ENCODE results near the gene TBC1D17. TPM values are rescaled to one million over a fixed set of nuclear protein-coding genes. Genes with fewer than 3 reads are reported as not detected.

The TBC1D17 gene
- polyA plus RNA-seq, 2 of the 4 experiments (the other 2 are of a cell fraction): 12.3 to 41.5 TPM

- TF ChIP-seq CTCF (IDR thresholded peaks at IDR 0.05) (no peak), ESRRA (IDR thresholded peaks at IDR 0.05; ENCODE audit: borderline replicate concordance, low read length) (no peak), TP53 (CRISPR knock-in tag; IDR thresholded peaks at IDR 0.05) (no peak), EP300 (IDR thresholded peaks at IDR 0.05) (no peak)
- TF ChIP-seq, protein P1, sequence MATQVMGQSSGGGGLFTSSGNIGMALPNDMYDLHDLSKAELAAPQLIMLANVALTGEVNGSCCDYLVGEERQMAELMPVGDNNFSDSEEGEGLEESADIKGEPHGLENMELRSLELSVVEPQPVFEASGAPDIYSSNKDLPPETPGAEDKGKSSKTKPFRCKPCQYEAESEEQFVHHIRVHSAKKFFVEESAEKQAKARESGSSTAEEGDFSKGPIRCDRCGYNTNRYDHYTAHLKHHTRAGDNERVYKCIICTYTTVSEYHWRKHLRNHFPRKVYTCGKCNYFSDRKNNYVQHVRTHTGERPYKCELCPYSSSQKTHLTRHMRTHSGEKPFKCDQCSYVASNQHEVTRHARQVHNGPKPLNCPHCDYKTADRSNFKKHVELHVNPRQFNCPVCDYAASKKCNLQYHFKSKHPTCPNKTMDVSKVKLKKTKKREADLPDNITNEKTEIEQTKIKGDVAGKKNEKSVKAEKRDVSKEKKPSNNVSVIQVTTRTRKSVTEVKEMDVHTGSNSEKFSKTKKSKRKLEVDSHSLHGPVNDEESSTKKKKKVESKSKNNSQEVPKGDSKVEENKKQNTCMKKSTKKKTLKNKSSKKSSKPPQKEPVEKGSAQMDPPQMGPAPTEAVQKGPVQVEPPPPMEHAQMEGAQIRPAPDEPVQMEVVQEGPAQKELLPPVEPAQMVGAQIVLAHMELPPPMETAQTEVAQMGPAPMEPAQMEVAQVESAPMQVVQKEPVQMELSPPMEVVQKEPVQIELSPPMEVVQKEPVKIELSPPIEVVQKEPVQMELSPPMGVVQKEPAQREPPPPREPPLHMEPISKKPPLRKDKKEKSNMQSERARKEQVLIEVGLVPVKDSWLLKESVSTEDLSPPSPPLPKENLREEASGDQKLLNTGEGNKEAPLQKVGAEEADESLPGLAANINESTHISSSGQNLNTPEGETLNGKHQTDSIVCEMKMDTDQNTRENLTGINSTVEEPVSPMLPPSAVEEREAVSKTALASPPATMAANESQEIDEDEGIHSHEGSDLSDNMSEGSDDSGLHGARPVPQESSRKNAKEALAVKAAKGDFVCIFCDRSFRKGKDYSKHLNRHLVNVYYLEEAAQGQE (IDR thresholded peaks at IDR 0.05): no peak
Observed at GRCh38 chr19:49930483-49931011, 53.0 kb downstream of the TBC1D17 start (continued).

- Histone ChIP-seq H3K4me2 (no peak overlapping the region), H3K4me3 (no peak overlapping the region), H3K9me3 (no peaks in the 10 kb centered on the region), H3K4me1 (peaks cover 16% of the 10 kb centered on the region), H3K27ac (no peak overlapping the region)
- CTCF ChIA-PET: interaction anchor here (1.0 to 1.5 kb wide), 2 partner anchors 204 to 216 kb away, joined by 3 to 5 read pairs; no protein-coding TSS in a partner anchor
- FAIRE-seq (no peak), ATAC-seq (no peak), DNase-seq (ENCODE audit: low read depth in 1 of 2, low spot score in 1 of 2) (no peak)
- POLR2A ChIA-PET: no interaction called here
- WGBS (ENCODE audit: missing lambda C conversion rate): 91% methylated on average over 7 of the region's 7 CpGs
- TF ChIP-seq ELK1 (IDR thresholded peaks at IDR 0.05; ENCODE audit: low read depth, low read length) (no peak), ZNF302 (CRISPR knock-in tag; IDR thresholded peaks at IDR 0.05) (no peak), ZSCAN20 (CRISPR knock-in tag; IDR thresholded peaks at IDR 0.05) (no peak), BHLHE40 (IDR thresholded peaks at IDR 0.05; ENCODE audit: low read depth, low read length) (no peak), RNF2 (IDR thresholded peaks at IDR 0.05; ENCODE audit: borderline replicate concordance, low read depth) (no peak), FOSL2 (IDR thresholded peaks at IDR 0.05) (no peak), FOSL2 (CRISPR knock-in tag; IDR thresholded peaks at IDR 0.05) (no peak), CEBPB (IDR thresholded peaks at IDR 0.05) (no peak)
- TF ChIP-seq, protein P2, sequence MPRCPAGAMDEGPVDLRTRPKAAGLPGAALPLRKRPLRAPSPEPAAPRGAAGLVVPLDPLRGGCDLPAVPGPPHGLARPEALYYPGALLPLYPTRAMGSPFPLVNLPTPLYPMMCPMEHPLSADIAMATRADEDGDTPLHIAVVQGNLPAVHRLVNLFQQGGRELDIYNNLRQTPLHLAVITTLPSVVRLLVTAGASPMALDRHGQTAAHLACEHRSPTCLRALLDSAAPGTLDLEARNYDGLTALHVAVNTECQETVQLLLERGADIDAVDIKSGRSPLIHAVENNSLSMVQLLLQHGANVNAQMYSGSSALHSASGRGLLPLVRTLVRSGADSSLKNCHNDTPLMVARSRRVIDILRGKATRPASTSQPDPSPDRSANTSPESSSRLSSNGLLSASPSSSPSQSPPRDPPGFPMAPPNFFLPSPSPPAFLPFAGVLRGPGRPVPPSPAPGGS (IDR thresholded peaks at IDR 0.05): no peak
Observed at GRCh38 chr19:49931293-49932040, 54.0 kb downstream of the TBC1D17 start.

DNA sequence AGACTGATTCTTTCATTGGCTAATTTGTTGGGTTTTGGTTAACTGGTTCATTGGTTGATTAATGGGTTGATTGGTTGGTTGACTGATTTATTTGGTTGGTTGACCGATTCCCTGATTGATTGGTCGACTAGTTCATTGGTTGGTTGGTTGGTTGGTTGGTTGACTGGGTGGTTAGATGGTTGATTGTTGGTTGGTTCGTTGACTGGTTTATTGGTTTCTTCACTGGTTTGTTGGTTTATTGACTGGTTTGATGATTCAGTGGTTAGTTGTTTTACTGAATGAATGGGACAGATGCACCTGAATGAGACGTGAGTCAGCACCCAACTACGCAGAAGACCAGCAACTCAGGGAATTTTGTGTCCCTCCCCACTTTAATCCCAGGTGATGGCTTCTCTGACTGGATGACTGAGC lies 54.5 kb downstream of the TBC1D17 start:
- ChIA-PET POLR2A (interaction anchor here (0.7 kb wide), 1 partner anchor 44 kb away, joined by 5 read pairs; no protein-coding TSS in a partner anchor), CTCF (interaction anchor here (1.5 kb wide), 1 partner anchor 215 kb away, joined by 3 read pairs; no protein-coding TSS in a partner anchor)
- no peak overlapping the region for H3K4me2 ChIP-seq
- H3K4me1 ChIP-seq: peaks cover 14% of the 10 kb centered on the region
- FAIRE-seq (no peak), ATAC-seq (no peak), DNase-seq (ENCODE audit: low read depth in 1 of 2, low spot score in 1 of 2) (no peak)
- TF ChIP-seq CBX8 (IDR thresholded peaks at IDR 0.05) (no peak), ESRRA (IDR thresholded peaks at IDR 0.05; ENCODE audit: borderline replicate concordance, low read length) (no peak), MAZ (IDR thresholded peaks at IDR 0.05; ENCODE audit: borderline replicate concordance, low read depth, low read length) (no peak), CEBPB (IDR thresholded peaks at IDR 0.05) (no peak), KDM5A (IDR thresholded peaks at IDR 0.05) (no peak), GATA3 (IDR thresholded peaks at IDR 0.05; ENCODE audit: borderline replicate concordance) (no peak), SREBF2 (IDR thresholded peaks at IDR 0.05) (no peak)
- H3K4me3 ChIP-seq: no peak overlapping the region
- no peak overlapping the region for H3K27ac ChIP-seq
- WGBS (ENCODE audit: missing lambda C conversion rate): 85% methylated on average over 5 of the region's 5 CpGs
- H3K9me3 ChIP-seq: no peaks in the 10 kb centered on the region

Data from A549 (cell line).